Liver (tissue), 9 donors: Measurements from ENCODE around the gene ADGRF1. TPM values are rescaled to one million over a fixed set of nuclear protein-coding genes. Genes with fewer than 3 reads are reported as not detected.

ENCODE experiments used
- DNase-seq: peaks from one replicate; pipeline ENCODE4 v3.0.0-alpha.2; 2017; ENCODE audit warnings: low spot score
- H3K27ac ChIP-seq, 2 donors: one replicate each; pipeline ENCODE4 v1.7.0; 2013; ENCODE audit warnings: inconsistent platforms in 2 of 2, low read length in 2 of 2, control low read depth in 1 of 2, low read depth in 1 of 2, mild to moderate bottlenecking in 1 of 2
- H3K27me3 ChIP-seq, 4 donors: one replicate each; pipeline versions ENCODE4 v1.6.1 to v1.7.0; 2013; ENCODE audit warnings: low read length in 3 of 4, inconsistent platforms in 1 of 4, mild to moderate bottlenecking in 1 of 4, moderate library complexity in 1 of 4; ENCODE audit not compliant: control insufficient read depth in 4 of 4, insufficient read depth in 4 of 4
- H3K36me3 ChIP-seq, 4 donors: one replicate each; pipeline versions ENCODE4 v1.6.1 to v1.7.0; 2013; ENCODE audit warnings: low read length in 3 of 4, mild to moderate bottlenecking in 3 of 4, low read depth in 1 of 4, moderate library complexity in 1 of 4; ENCODE audit not compliant: control insufficient read depth in 4 of 4, insufficient read depth in 3 of 4
- H3K4me1 ChIP-seq, 4 donors: one replicate each; pipeline versions ENCODE4 v1.6.1 to v1.7.0; 2013; ENCODE audit warnings: low read length in 3 of 4, mild to moderate bottlenecking in 3 of 4, moderate library complexity in 1 of 4; ENCODE audit not compliant: control insufficient read depth in 4 of 4, insufficient read depth in 4 of 4
- H3K4me3 ChIP-seq, 3 donors: one replicate each; pipeline versions ENCODE4 v1.6.1 to v1.7.0; 2013; ENCODE audit warnings: low read length in 3 of 3, control low read depth in 1 of 3, low read depth in 1 of 3, mild to moderate bottlenecking in 1 of 3
- H3K9ac ChIP-seq, 2 donors: one replicate each; pipeline ENCODE4 v1.7.0; 2013; ENCODE audit warnings: low read length in 2 of 2, mild to moderate bottlenecking in 2 of 2, moderate library complexity in 2 of 2, control low read depth in 1 of 2, low read depth in 1 of 2
- H3K9me3 ChIP-seq, 4 donors: one replicate each; pipeline versions ENCODE4 v1.6.1 to v1.7.0; 2013; ENCODE audit warnings: low read length in 3 of 4; ENCODE audit not compliant: control insufficient read depth in 4 of 4
- EGR1 ChIP-seq, 2 donors: IDR thresholded peaks; 2 replicates each; pipeline ENCODE4 v1.6.1; 2016 to 2018; ENCODE audit warnings: antibody characterized with exemption in 2 of 2, low read depth in 2 of 2
- FOXA1 ChIP-seq: IDR thresholded peaks from 2 replicates; pipeline ENCODE4 v1.6.1; 2016; ENCODE audit warnings: antibody characterized with exemption
- FOXA2 ChIP-seq: IDR thresholded peaks from 2 replicates; pipeline ENCODE4 v1.6.1; 2016; ENCODE audit warnings: antibody characterized with exemption
- HNF4A ChIP-seq, 2 donors: conservative IDR thresholded peaks; 2 replicates each; pipeline ENCODE4 v1.6.1; 2016; ENCODE audit warnings: antibody characterized with exemption in 2 of 2, mild to moderate bottlenecking in 2 of 2
- HNF4G ChIP-seq: IDR thresholded peaks from 2 replicates; pipeline ENCODE4 v1.6.1; 2016; ENCODE audit warnings: antibody characterized with exemption
- JUND ChIP-seq, 2 donors: IDR thresholded peaks; 2 replicates each; pipeline ENCODE4 v1.6.1; 2016; ENCODE audit warnings: antibody characterized with exemption in 2 of 2
- NR2F2 ChIP-seq: IDR thresholded peaks from 2 replicates; pipeline ENCODE4 v1.6.1; 2016; ENCODE audit warnings: antibody characterized with exemption
- RAD21 ChIP-seq, 2 donors: IDR thresholded peaks; 2 replicates each; pipeline ENCODE4 v1.6.1; 2016; ENCODE audit warnings: antibody characterized with exemption in 2 of 2, mild to moderate bottlenecking in 2 of 2
- SP1 ChIP-seq: IDR thresholded peaks from 2 replicates; pipeline ENCODE4 v1.6.1; 2018; ENCODE audit warnings: antibody characterized with exemption, mild to moderate bottlenecking
- TAF1 ChIP-seq: conservative IDR thresholded peaks from 2 replicates; pipeline ENCODE4 v1.6.1; 2016; ENCODE audit warnings: antibody characterized with exemption, mild to moderate bottlenecking
- YY1 ChIP-seq: IDR thresholded peaks from 2 replicates; pipeline ENCODE4 v1.6.1; 2016; ENCODE audit warnings: antibody characterized with exemption, mild to moderate bottlenecking
- WGBS: extraction: QIAGEN DNeasy Blood & Tissue Kit; methylation state at CpG from one replicate; pipeline ENCODE4 v1.1.7; 2013; 5-methylcytosine and 5-hydroxymethylcytosine counted together
- polyA plus RNA-seq, 2 donors: library from polyadenylated mRNA; stranded (reverse) in 1 of 2; unstranded in 1 of 2; fragments of 200-250 nt in 1 of 2; fragments of >200 nt in 1 of 2; fragmentation: Nextera tagmentation in 1 of 2; extraction: Ambion mirVana in 1 of 2; gene quantifications; one replicate each; pipeline versions ENCODE4 v1.2.1 to v1.2.3, GENCODE V29; 2013 to 2015
- total RNA-seq, 2 donors: library from RNA; depleted of rRNA; stranded (reverse); fragments of >200 nt; gene quantifications; one replicate each; pipeline ENCODE4 v1.2.3, GENCODE V29; 2014
- TF ChIP-seq, protein P1 (sequence below): IDR thresholded peaks from 2 replicates; pipeline ENCODE4 v1.6.1; 2016; ENCODE audit warnings: antibody characterized with exemption
- TF ChIP-seq, protein P2 (sequence below): IDR thresholded peaks from 2 replicates; pipeline ENCODE4 v1.6.1; 2016; ENCODE audit warnings: antibody characterized with exemption
- TF ChIP-seq, protein P3 (sequence below): IDR thresholded peaks from 2 replicates; pipeline ENCODE4 v1.6.1; 2016; ENCODE audit warnings: antibody characterized with exemption, mild to moderate bottlenecking
- TF ChIP-seq, protein P4 (sequence below): IDR thresholded peaks from 2 replicates; pipeline ENCODE4 v1.6.1; 2016; ENCODE audit warnings: antibody characterized with exemption
- TF ChIP-seq, protein P5 (sequence below): fragments of 150-350 bp; IDR thresholded peaks from 2 replicates; pipeline ENCODE4 v1.5.1; 2017; ENCODE audit warnings: improper control_type of control experiment, low read depth, low read length; ENCODE audit not compliant: missing input control
- donor health status: healthy.
- donor health status: healthy.
- donor health status: healthy.
- donor health status: healthy.
- donor health status: healthy.

ADGRF1 gene
- total and polyA plus RNA-seq, 4 donors = 0.01 TPM; not detected in 3

DNA sequence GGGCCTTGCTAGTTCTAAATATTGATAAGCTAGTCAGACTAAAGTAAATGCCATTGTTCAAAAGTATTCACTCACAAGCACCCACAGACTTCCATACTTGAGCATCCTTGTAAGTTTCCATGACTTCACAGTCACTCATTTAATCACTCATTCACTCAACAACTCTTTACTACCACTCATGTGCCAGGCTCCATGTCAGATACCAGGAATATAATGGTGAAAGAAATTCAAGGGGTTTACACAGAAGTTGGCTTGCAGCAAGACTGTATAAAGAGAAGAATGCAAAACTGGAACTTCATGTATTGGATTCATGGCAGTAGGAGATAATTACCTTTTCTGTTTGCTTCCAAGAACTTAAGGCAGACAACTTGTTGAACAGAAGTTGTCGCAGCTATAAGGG lies 36.6 kb downstream of the ADGRF1 start:
- H3K27me3 ChIP-seq = no peaks in the 10 kb centered on the region
- H3K9me3 ChIP-seq = no peaks in the 10 kb centered on the region
- no peak for TF ChIP-seq FOXA2
- TF ChIP-seq RAD21 (IDR thresholded peaks at IDR 0.05) = no peak
- no peak for TF ChIP-seq FOXA1
- no peak for TF ChIP-seq JUND (IDR thresholded peaks at IDR 0.05)
- no peak for TF ChIP-seq TAF1
- no peak for TF ChIP-seq NR2F2
- TF ChIP-seq SP1 = no peak
- TF ChIP-seq EGR1 (IDR thresholded peaks at IDR 0.05; ENCODE audit: low read depth in 2 of 2) = no peak
- TF ChIP-seq HNF4A (conservative IDR thresholded peaks at IDR 0.05) = no peak
- TF ChIP-seq, protein P1, sequence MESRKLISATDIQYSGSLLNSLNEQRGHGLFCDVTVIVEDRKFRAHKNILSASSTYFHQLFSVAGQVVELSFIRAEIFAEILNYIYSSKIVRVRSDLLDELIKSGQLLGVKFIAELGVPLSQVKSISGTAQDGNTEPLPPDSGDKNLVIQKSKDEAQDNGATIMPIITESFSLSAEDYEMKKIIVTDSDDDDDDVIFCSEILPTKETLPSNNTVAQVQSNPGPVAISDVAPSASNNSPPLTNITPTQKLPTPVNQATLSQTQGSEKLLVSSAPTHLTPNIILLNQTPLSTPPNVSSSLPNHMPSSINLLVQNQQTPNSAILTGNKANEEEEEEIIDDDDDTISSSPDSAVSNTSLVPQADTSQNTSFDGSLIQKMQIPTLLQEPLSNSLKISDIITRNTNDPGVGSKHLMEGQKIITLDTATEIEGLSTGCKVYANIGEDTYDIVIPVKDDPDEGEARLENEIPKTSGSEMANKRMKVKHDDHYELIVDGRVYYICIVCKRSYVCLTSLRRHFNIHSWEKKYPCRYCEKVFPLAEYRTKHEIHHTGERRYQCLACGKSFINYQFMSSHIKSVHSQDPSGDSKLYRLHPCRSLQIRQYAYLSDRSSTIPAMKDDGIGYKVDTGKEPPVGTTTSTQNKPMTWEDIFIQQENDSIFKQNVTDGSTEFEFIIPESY = no peak
- TF ChIP-seq, protein P2, sequence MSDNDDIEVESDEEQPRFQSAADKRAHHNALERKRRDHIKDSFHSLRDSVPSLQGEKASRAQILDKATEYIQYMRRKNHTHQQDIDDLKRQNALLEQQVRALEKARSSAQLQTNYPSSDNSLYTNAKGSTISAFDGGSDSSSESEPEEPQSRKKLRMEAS = no peak
- no peak for DNase-seq
- H3K36me3 ChIP-seq = no peaks in the 10 kb centered on the region
- H3K9ac ChIP-seq = no peak overlapping the region
- no peaks in the 10 kb centered on the region for H3K4me1 ChIP-seq
- no peak overlapping the region for H3K27ac ChIP-seq
- H3K4me3 ChIP-seq = no peak overlapping the region
- WGBS = 97% methylated on average over 1 of the region's 1 CpG

DNA sequence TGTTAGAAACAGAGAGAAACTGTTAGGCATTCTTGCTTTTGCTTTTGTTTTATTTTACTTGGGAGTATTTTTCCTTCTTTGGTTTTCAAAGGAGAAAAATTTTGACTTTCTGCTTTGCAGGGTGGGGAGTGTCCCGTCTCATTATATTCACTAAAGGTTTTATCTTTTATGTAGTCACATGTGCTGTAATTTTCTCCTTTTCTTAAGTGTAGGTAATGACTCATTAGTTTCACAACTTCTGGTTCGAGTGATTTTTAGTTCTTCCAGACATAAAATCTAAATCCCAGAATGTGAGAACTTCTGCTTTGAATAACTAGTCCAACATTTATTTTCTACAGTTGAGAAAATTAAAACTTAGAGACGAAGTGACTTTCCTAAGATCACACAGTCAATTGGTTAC lies 37.7 kb downstream of the ADGRF1 start:
- Histone ChIP-seq H3K27me3 (no peaks in the 10 kb centered on the region), H3K36me3 (no peaks in the 10 kb centered on the region), H3K4me1 (no peaks in the 10 kb centered on the region), H3K9me3 (no peaks in the 10 kb centered on the region), H3K9ac (no peak overlapping the region), H3K27ac (no peak overlapping the region), H3K4me3 (no peak overlapping the region)
- 70% methylated on average over 3 of the region's 3 CpGs for WGBS
- no peak for DNase-seq
- no peak for TF ChIP-seq EGR1 (IDR thresholded peaks at IDR 0.05; ENCODE audit: low read depth in 2 of 2)
- TF ChIP-seq YY1 = no peak
- no peak for TF ChIP-seq NR2F2
- TF ChIP-seq, protein P3, sequence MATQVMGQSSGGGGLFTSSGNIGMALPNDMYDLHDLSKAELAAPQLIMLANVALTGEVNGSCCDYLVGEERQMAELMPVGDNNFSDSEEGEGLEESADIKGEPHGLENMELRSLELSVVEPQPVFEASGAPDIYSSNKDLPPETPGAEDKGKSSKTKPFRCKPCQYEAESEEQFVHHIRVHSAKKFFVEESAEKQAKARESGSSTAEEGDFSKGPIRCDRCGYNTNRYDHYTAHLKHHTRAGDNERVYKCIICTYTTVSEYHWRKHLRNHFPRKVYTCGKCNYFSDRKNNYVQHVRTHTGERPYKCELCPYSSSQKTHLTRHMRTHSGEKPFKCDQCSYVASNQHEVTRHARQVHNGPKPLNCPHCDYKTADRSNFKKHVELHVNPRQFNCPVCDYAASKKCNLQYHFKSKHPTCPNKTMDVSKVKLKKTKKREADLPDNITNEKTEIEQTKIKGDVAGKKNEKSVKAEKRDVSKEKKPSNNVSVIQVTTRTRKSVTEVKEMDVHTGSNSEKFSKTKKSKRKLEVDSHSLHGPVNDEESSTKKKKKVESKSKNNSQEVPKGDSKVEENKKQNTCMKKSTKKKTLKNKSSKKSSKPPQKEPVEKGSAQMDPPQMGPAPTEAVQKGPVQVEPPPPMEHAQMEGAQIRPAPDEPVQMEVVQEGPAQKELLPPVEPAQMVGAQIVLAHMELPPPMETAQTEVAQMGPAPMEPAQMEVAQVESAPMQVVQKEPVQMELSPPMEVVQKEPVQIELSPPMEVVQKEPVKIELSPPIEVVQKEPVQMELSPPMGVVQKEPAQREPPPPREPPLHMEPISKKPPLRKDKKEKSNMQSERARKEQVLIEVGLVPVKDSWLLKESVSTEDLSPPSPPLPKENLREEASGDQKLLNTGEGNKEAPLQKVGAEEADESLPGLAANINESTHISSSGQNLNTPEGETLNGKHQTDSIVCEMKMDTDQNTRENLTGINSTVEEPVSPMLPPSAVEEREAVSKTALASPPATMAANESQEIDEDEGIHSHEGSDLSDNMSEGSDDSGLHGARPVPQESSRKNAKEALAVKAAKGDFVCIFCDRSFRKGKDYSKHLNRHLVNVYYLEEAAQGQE = no peak
- TF ChIP-seq FOXA2 = no peak
- TF ChIP-seq, protein P4, sequence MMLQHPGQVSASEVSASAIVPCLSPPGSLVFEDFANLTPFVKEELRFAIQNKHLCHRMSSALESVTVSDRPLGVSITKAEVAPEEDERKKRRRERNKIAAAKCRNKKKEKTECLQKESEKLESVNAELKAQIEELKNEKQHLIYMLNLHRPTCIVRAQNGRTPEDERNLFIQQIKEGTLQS = no peak
- no peak for TF ChIP-seq SP1
- TF ChIP-seq HNF4A (conservative IDR thresholded peaks at IDR 0.05) = no peak
- no peak for TF ChIP-seq TAF1
- TF ChIP-seq, protein P5, sequence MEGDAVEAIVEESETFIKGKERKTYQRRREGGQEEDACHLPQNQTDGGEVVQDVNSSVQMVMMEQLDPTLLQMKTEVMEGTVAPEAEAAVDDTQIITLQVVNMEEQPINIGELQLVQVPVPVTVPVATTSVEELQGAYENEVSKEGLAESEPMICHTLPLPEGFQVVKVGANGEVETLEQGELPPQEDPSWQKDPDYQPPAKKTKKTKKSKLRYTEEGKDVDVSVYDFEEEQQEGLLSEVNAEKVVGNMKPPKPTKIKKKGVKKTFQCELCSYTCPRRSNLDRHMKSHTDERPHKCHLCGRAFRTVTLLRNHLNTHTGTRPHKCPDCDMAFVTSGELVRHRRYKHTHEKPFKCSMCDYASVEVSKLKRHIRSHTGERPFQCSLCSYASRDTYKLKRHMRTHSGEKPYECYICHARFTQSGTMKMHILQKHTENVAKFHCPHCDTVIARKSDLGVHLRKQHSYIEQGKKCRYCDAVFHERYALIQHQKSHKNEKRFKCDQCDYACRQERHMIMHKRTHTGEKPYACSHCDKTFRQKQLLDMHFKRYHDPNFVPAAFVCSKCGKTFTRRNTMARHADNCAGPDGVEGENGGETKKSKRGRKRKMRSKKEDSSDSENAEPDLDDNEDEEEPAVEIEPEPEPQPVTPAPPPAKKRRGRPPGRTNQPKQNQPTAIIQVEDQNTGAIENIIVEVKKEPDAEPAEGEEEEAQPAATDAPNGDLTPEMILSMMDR = no peak
- no peak for TF ChIP-seq HNF4G
- TF ChIP-seq FOXA1 = no peak
- TF ChIP-seq, protein P1 = no peak
- no peak for TF ChIP-seq RAD21 (IDR thresholded peaks at IDR 0.05)
